SHP77 treated with DMSO at 0.1 percent for 48 hours (cell line): ENCODE data around the gene GATA3.
"Not testable (repeated sequence)": the region's sequence is repeated elsewhere in the genome, so short reads cannot be mapped to it uniquely, and the experiment has no call there.

ENCODE experiments used
- DNase-seq: peaks from one replicate; lab custom pipeline; 2025; lab: John Stamatoyannopoulos, UW

The GATA3 gene

DNA sequence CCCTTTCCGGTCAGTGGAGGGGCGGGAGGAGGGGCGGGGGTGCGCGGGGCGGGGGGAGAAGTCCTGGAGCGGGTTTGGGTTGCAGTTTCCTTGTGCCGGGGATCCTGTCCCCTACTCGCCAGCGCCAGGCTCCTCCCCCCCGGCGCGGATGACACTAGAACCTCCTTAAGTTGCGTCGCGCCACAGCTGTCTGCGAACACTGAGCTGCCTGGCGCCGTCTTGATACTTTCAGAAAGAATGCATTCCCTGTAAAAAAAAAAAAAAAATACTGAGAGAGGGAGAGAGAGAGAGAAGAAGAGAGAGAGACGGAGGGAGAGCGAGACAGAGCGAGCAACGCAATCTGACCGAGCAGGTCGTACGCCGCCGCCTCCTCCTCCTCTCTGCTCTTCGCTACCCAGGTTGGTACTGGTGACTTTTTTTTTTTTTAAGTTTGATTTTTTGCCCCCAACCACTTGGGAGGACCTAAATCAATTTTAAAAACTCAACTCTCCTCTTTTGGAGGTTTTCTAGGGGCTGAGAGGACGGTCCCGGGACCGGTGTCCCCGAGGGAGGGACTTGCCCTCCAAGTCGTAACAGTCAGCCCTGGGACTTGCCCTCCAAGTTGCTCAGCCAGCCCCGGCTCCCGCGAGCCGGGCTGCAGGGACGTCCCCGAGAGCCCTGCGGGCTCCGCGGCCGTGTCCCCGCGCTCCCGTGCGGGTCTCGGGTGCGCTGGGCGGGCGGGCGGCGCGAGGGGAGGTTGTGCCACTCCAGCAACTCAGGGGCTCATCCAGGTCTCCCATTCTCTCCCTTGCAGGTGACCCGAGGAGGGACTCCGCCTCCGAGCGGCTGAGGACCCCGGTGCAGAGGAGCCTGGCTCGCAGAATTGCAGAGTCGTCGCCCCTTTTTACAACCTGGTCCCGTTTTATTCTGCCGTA lies at the start of gene GATA3:
Gene GATA3 (plus strand): TSS at position 195 of the 914 bp plus-strand sequence. CDS start 968 bp downstream, outside the sequence.
- DNase-seq, result no peak

DNA sequence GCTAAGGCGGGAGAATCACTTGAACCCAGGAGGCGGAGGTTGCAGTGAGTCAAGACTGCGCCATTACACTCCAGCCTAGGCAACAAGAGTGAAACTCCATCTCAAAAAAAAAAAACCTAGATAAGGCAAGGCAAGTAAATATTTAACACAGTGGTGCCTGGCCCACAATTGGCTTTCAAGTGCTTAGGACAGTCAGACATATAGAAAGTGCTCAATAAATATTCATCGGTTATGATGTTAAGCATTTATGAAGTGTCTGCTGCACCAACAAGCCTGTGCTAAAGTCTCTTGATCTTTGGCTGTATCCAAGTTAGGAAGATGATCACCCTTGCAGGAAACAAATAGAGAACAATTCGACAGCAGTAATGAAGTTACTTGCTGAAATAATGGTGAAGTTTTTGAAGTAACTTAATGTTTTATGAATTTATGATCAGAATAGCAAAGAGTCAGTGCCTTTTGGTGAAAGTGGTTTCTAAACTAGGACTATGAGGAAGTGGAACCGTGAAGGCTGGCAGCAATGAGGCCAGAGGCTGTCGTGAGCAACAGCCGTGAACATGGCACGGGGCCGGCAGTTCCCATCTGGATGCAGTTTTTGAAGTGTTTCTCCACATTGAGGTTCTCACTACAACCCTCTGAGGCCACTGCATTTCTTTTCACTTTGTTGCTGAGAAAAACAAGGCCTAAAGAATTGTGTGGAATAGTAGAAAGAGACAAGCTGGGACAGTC lies 48.1 kb upstream of the GATA3 start:
- DNase-seq, result no peak

DNA sequence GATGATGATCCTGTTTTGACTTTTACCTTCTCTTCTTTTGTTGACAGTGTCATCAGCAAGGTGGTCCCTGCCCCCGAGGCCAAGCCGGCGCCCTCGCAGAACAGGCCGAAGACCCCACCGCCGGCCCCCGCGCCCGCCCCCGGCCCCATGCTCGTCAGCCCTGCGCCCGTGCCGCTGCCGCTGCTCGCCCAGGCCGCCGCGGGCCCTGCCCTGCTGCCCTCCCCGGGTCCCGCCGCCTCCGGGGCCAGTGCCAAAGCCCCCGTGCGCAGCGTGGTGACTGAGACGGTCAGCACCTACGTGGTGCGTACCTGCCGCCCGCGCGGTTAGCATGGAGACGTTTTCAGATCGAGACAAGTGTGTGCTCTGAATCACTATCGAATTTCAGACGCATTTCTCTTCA lies 45.5 kb upstream of the GATA3 start:
- DNase-seq, result no peak

DNA sequence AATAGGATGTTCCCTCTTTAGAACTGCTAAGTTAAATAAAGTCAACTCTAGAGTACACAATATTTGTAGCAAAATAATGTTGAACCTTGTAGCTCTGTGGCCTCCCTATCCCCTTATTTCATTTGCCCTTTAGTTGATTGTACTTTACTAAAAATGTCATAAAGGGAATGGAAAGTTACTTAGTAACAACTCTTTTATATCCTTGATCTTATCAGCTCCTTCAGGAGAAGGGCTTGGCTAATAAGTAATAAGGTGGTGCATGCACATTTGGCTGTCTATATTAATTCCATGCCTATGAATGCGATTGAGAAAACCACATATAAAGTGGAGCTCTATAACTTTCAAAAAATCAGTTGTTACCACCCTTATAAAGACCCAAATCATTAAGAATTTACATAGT lies 41.5 kb upstream of the GATA3 start:
- no peak for DNase-seq

DNA sequence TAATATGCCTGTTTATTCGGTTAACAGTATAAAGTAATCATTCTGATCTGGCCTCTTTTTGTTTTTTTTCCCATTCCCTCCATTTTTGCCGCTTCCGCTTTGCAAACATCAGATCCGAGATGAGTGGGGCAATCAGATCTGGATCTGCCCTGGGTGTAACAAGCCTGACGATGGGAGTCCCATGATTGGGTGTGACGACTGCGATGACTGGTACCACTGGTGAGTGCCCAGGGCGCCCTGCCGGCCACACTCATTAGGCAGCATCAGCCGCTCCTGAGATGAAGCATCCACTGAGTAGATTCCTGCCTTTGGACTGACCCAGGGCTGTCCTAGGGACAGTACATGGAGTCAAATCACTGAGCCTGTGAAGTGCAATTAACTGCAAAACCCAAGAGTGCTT lies 40.9 kb upstream of the GATA3 start:
- no peak for DNase-seq

DNA sequence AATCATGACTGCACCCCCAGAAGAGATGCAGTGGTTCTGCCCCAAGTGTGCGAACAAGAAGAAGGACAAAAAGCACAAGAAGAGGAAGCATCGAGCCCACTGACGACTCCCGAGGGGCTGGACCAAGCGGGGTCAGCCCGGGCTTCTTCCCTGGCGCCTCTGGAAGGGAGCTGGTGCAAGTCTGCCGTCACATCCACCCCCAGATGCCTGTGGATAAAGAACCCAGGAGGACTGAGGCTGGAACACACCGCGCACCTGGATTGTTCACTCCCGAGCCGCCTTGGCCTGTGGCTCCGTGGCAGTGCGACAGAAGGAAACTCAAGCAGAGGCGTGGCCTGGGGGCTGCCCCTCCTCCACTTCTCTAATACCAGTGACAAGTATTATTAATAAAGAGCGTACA lies 39.8 kb upstream of the GATA3 start:
- DNase-seq, result no peak

DNA sequence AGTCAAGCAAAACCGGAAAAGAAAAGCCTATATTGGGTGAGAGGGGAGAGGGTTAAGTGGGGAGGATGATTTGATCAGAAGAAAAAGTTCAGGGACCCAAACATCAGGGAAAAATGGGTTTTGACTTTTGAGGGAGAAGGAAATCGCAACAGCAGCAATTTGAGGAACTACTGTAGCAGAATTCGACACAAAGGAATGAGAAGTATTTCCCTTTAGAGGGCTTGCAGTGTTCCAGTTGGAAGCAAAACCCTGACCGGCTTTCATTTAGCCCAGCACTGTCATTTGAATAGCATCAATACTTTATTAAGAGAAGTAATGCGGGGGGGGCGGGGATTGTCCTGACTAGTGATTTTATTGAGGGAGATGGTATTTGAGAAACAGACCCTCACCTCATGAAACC lies 37.2 kb upstream of the GATA3 start:
- DNase-seq, result no peak

DNA sequence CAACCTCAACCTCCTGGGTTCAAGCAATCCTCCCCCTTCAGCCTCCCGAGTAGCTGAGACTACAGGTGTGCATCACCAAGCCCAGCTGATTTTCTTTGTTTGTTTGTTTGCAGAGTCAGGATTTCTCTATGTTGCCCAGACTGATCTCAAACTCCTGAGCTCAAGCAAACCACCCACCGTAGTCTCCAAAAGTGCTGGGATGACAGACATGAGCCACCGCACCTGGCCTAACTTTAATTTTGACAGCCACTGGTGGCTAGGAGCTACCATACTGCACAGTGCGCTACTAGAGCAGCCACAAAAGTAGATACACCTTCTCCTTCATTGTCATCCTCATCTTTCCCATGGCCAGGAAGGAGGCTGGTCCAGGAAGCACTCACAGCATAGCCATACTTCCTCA lies 31.2 kb upstream of the GATA3 start:
- no peak for DNase-seq

DNA sequence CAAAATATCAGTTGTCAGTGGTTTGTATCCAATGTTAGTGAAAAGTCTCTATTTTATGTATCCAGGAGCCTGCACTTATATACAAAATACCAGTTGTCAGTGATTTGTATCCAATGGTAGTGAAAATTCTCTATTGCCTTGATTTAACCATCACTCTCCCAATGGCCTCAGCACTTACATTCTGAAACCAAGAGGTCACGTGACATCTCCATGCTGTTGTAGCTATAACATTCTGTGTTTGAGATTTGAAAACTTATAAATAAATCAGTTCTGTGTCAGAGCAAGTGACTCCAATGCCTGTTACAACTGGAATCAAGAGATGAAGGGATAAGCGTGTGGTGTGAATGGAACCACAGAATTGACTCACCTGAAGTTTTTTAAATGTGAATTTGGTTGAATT lies 30.6 kb upstream of the GATA3 start:
- no peak for DNase-seq

DNA sequence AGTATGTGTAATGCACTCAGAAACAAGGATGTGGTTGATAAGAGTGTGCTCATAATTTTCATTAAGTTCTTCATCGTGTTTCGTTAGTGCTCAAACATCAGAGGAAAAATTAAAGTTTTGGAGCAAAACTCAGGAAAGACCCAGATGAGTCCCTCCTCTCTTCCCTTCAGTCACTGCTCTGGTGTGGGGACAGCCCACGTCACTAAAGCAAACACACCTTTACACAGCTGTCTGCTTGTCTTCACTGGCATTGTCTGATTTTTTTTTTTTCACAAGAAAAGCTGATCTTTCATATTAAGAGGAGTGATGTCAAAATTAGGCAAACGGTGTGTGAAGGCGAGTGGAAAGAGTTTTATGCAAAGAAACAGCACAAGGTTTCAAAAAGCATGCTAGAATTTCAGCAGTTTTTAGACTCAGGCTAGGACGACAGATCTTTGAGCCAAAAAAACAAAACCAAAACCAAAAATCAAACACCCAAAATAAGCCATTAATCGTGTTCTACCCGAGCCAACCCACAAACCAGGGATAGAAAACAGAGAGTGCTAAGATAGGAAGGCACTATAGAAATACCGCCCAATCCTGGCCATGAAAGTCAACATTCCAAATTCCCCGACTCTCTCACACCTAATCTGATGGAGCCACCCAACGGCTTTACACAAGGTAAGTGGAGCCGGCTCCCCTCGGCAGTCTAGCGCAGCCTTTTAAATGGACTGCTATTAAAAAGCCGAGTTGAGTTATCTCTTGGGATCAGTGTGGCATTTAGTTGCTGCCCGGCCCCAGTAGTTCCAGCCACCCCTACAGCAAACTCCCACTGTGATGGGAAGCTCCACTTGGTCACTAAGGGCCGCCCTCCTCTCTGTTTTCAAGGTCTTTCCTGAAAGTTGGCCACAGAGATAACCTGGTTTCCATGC lies 27.9 kb upstream of the GATA3 start:
- DNase-seq, result no peak

DNA sequence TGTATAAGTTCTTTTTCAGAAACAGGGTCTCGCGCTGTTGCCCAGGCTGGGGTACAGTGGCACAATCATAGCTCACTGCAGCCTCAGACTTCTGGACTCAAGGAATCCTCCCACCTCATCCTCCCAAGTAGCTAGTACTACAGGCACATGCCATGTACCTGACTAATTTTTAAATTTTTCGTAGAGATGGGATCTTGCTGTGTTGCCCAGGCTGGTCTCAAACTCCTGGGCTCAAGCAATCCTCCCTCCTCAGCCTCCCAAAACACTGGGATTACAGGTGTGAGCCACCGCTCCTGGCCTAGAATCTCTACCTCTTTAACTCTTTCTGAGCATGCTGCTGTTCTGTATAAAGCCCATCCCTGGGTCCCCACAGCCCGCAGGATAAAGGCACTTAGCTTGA lies 23.3 kb upstream of the GATA3 start:
- DNase-seq, result not testable (repeated sequence)

DNA sequence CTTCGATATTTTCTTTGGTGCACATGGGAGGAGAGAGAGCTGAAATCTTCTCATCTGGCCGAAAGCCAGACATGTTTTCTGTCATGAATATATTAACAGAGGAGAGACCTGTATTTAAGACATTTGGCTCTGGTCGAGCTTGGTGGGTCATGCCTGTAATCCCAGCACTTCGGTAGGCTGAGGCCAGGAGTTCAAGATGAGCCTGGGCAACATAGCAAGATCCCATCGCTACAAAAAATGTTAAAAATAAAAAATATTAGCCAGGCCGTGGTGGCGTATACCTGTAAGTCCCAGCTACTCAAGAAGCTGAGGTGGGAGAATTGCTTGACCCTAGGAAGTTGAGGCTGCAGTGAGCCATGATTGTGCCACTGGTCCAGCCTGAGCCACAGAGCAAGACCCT lies 21.9 kb upstream of the GATA3 start:
- no peak for DNase-seq

DNA sequence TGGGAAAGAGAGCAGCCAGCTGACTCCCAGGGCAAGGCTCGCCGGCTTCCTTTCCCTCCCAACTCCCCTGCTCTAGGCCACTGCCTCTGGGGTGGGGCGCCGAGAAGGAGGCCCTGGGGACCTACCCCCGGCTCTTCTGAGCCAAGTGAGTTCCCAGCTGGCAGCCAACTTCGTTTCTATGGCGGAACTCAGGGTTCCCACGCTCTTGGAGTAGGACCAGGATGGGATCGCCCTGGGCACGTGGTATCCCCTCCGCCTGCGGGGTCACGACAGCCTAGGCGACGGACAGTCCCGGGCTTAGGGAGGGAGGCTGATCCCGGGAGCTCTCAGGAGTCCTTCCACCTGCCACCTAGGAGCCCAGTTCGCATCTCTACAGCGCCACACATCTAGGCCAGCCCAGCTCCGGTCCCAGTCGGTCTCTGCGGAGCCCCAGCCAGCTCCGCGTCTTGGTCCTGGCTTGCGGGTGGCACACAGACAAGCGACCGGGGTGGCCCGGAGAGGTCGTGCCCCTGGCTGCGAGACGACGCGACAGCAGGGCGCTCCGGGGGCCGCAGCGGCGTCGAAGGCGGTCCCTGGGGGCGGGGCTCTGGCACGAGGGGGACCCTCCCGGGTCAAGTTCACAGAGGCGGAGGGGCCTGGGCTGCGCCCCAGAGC lies 20.5 kb upstream of the GATA3 start:
- DNase-seq, result no peak

DNA sequence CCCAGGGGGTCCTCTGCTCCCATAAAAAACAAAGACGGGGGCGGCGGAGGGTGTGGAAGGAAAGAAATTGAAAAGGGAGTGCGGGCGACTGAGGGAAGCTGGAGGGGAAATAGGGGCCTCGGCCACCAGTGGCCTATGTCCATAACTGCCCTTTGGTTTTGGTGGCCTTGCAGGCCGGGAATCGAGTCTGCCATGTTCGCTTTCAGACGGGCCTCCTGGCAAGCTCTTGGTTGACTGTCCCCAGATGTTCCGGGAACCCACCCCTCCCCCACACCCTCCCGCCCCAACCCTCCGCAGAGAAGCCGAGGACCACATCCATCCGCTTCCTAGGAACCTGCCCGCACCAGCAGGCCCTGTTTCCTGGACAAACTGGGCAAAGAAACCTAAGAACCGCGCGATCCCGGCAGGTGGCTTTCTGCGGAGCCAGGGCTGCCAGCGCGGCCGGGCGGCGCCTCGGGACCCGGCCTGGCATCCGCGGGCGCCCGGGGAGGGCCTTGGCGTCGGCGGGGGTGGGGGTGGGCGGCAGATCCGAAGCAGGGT lies 20.0 kb upstream of the GATA3 start:
- DNase-seq, result no peak

DNA sequence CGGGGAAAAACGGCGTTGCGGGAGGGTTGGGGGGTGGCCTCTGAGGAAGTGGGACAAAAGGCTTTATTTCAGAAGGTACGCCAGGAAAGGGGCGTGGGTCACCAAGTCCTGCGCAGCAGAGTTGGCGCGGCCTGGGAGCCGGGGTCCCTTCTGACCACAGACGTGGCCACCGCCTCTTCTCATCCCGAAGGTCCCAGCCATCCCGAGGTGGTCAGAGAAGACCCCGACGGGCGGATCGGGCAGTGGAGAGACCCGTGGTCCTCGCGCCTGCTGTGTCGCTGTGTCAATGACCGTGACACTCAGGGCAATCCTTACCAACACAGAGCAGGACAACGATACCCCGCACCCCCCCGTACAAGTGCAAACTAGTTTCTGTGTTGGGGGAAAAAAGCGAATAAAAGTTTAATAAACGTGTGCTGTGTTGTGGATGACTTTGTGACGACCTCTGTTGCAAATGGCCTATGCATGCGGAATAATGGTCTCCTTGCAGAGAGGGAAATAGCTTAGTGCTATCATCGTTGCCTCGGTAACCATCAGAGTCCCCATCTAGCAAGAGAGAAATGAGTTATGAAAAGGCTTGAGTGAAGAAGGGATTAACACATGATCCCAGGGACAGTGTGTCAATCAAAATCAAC lies 19.4 kb upstream of the GATA3 start:
- DNase-seq, result no peak

DNA sequence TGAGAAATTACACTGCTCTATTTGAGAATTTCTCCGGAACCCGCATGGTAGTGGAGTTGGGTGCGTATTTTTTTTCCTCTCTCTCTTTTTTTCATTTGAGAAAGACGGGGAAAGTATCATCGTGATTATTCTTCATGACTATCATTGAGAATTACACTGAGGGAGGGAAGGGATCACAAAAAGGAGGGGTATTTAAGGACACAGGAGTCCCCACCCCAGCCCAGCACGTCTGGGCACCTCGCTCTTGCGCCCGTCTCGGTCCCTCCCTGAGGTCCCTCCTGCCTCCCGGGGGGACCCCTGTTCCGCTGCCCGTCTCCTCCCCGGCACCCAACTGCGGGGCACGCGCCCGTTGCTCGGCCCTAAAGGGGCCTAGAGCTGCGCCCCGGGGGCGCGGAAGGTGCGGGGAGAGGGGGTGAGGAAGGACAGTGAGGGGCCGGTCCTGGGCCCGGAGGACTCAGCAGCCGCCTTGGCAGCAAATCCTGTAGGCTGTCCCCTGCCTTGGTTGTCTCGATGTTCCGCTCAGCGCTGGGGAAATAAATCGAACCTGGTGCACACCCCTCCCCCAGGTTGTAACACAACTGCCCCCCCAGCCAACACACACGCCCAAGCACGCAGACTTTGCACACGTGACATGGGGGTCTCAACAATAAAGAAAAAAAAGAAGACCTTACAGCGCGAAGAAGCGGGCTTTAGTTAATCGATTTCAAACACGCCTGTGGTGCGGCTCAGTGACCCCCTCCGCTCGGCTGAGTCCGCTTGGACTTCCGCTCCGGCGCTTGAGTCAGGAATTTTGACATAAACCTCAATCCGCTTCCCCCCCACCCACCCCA lies 18.6 kb upstream of the GATA3 start:
- no peak for DNase-seq

DNA sequence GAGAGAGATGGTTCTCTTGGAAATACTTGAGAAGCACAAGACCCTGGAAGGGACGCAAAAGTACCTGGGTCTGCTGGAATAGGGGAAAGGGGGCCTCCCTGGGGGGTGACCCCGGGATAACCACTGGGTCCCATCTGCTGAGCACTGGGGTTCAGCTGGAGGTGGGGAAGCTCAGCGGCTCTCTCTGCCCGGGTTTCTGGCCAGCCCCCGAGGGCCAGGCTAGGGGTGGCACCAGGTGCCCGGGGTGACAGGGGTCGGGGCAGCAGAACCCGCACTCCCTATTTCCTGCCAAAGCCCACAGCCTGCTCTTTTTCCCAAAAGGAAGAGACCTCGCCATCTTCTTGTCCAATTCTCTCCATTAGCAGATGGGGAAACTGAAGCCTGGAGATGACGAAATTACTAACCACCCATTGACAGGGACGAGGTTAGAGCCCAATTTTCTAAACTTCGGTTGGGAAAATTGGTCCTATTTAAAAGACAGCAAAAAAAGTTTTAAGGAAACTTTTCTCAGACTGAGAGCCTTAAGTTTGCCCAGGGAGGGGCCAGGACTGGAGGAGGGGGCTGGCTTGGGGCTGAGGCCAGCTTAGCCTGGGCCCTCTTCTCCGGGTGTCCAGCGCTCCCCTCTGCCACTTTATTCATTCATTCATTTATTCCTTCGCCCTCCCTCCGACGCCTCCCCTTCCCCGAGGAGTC lies 17.8 kb upstream of the GATA3 start:
- no peak for DNase-seq

DNA sequence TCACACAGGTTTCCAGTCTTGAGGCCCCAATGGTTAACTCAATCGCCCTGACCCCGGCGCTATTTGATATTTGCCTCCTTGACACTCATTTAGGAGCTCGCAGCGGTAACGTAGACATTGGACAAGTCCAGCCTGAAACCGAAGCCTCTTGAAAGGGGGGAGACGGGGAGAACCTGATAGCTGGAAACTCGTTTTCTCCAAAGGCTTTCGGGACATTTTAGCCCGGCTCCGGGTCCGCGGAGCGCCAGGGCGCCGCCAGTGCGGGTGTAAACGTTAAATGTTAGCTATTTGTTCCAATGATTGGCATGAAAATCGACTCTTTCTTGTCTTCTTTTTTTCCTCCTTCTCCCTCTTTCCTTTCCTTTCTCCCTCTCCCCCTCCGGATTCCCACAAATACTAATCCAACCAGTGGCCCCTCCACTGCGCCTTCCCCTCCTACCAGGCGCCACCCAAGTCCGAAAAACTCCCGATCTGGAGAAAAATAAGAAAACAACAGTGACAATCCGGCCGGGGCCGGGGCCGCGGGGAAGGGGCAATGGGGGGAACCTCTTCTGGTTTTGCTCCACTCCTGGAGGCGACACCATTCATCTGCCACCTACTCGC lies 17.2 kb upstream of the GATA3 start:
- DNase-seq, result no peak
